ENCODE results near the gene DHH. TPM values are rescaled to one million over a fixed set of nuclear protein-coding genes. Genes with fewer than 3 reads are reported as not detected.

DHH gene
- total RNA-seq, 1 donor from 2014 or later: 0.56 TPM

- Mint-ChIP-seq H3K4me1 (ENCODE audit: unreplicated experiment) (peaks cover under 1% of the 10 kb centered on the region), H3K27ac (no peak overlapping the region), H3K27me3 (no peaks in the 10 kb centered on the region), H3K9me3 (no peaks in the 10 kb centered on the region), H3K36me3 (peaks cover 22% of the 10 kb centered on the region), H3K4me3 (no peak overlapping the region)
- DNase-seq (ENCODE audit: extremely low spot score, unreplicated experiment): no peak
- TF ChIP-seq CTCF (conservative IDR thresholded peaks at IDR 0.05): no peak
These were observed 44.9 kb downstream of the DHH start for GRCh38 chr12:49049566-49050224.

- Mint-ChIP-seq H3K4me3 (no peak overlapping the region), H3K9me3 (no peaks in the 10 kb centered on the region), H3K27ac (no peak overlapping the region), H3K36me3 (peaks cover 26% of the 10 kb centered on the region), H3K27me3 (no peaks in the 10 kb centered on the region), H3K4me1 (ENCODE audit: unreplicated experiment) (no peaks in the 10 kb centered on the region)
- DNase-seq (ENCODE audit: extremely low spot score, unreplicated experiment): no peak
- no peak for TF ChIP-seq CTCF (conservative IDR thresholded peaks at IDR 0.05)
These were observed 45.6 kb downstream of the DHH start for GRCh38 chr12:49048953-49049352.

DNA sequence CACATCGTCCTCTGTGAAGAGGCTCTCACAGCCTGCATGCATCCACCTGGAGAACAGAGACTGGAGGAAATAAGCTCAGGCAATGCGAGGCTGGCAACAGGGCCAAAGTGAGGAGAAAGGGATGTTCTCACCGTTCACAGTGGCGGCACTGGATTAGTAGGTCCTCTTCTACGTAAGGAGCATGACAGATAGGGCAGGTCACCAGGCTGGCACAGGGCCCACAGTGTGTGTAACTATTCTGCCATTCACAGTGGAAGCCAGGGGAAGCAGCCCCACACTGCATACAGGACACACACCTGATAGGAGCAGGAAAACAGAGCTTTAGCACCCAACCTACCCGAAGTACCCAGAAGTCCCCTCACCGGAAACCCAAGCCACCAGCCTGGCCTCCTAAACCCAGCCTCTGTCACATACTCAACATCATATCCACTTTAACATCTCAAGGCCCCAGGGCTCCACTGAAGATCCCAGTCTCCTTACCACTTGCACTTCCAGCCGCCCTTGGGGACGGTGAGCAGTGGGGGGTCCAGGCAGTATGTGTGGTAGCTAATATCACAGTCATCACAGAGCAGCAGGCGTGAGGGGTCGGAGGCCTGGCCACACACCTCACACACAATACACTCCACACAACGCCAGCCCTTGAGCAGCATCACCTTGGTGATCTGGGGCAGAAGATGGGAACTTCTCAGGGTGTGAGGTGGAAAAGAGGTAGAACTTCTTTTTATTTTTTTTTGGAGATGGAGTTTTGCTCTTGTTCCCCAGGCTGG, 48.3 kb downstream of the DHH start:
- Mint-ChIP-seq H3K36me3 (peaks cover 27% of the 10 kb centered on the region), H3K4me1 (ENCODE audit: unreplicated experiment) (no peaks in the 10 kb centered on the region), H3K9me3 (no peaks in the 10 kb centered on the region), H3K27me3 (no peaks in the 10 kb centered on the region), H3K4me3 (no peak overlapping the region), H3K27ac (no peak overlapping the region)
- DNase-seq (ENCODE audit: extremely low spot score, unreplicated experiment): no peak
- no peak for TF ChIP-seq CTCF (conservative IDR thresholded peaks at IDR 0.05)

GRCh38 chr12:49044660-49045059, 49.9 kb downstream of the DHH start:
- peaks cover 27% of the 10 kb centered on the region for H3K36me3 Mint-ChIP-seq
- no peak for DNase-seq (ENCODE audit: extremely low spot score, unreplicated experiment)
- no peak overlapping the region for H3K27ac Mint-ChIP-seq
- no peak overlapping the region for H3K4me3 Mint-ChIP-seq
- no peak for TF ChIP-seq CTCF (conservative IDR thresholded peaks at IDR 0.05)
- H3K9me3 Mint-ChIP-seq: no peaks in the 10 kb centered on the region
- no peaks in the 10 kb centered on the region for H3K4me1 Mint-ChIP-seq (ENCODE audit: unreplicated experiment)
- H3K27me3 Mint-ChIP-seq: no peaks in the 10 kb centered on the region

- peaks cover 29% of the 10 kb centered on the region for H3K36me3 Mint-ChIP-seq
- H3K9me3 Mint-ChIP-seq: no peaks in the 10 kb centered on the region
- DNase-seq (ENCODE audit: extremely low spot score, unreplicated experiment): no peak
- H3K4me1 Mint-ChIP-seq (ENCODE audit: unreplicated experiment): no peaks in the 10 kb centered on the region
- peak; percentile 75 for TF ChIP-seq CTCF (conservative IDR thresholded peaks at IDR 0.05)
- no peaks in the 10 kb centered on the region for H3K27me3 Mint-ChIP-seq
- no peak overlapping the region for H3K4me3 Mint-ChIP-seq
- no peak overlapping the region for H3K27ac Mint-ChIP-seq
These were observed 50.7 kb downstream of the DHH start for GRCh38 chr12:49043856-49044258.

Measured in type B pancreatic cell (in vitro differentiated cells).